ENCODE results near the gene NRBF2.
A peak's percentile ranks its signal among the peaks of the same experiment; 100 is the strongest.
"Not testable (repeated sequence)": the region's sequence is repeated elsewhere in the genome, so short reads cannot be mapped to it uniquely, and the experiment has no call there.

Gene NRBF2

DNA sequence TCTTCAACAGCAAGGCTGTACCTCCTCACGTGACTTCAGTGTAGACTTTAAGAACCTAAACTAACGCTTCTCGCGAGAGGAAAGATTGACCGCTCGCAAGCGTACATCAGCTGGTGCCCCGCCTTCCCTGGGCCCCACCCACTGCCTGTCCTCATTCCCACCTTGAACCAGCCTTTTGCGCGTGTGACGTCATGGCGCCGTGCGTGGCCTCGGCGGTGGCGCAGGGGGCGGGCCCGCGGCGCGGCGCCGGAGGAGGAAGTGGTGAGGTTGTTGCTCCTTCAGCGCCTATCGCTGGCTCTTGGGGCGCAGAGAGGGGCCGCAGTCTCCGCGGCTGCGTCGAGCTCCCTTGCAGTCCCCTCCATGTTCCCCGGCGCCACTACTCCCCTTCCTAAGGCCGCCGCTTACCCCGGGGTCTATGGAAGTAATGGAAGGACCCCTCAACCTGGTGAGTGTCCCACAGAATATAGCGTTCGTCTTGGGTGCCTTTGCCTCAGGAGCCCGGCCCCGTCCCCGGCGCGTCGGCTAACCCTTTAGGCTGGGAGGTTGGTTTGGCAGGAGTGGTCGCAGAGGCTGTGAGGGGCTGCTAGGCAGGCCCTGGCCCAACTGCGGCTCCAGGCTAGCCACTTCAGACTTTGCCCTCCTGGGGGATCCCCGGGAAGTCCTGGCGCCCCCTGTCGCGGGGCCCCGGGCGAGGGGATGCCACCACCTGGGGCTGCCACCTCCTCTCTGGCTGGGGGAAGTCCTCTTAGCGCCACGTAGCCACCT, at the start of gene NRBF2:
NRBF2 (plus strand) TSS at position 273 of the 765 bp plus-strand sequence; CDS start at position 416, 143 bp downstream.
- DNase-seq = peak; percentile 93

DNA sequence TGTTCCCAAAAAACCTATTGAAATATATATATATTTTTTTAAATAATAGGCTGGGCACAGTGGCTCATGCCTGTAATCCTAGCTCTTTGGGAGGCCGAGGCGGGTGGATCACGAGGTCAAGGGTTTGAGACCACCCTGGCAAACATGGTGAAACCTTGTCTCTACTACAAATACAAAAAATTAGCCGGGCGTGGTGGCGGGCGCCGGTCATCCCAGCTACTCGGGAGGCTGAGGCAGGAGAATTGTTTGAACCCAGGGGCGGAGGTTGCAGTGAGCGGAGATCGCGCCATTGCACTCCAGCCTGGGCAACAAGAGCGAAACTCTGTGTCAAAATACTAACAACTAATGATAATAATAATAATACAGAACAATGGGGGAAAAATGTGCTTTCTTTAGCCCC, 49.7 kb upstream of the NRBF2 start:
- DNase-seq = not testable (repeated sequence)

DNA sequence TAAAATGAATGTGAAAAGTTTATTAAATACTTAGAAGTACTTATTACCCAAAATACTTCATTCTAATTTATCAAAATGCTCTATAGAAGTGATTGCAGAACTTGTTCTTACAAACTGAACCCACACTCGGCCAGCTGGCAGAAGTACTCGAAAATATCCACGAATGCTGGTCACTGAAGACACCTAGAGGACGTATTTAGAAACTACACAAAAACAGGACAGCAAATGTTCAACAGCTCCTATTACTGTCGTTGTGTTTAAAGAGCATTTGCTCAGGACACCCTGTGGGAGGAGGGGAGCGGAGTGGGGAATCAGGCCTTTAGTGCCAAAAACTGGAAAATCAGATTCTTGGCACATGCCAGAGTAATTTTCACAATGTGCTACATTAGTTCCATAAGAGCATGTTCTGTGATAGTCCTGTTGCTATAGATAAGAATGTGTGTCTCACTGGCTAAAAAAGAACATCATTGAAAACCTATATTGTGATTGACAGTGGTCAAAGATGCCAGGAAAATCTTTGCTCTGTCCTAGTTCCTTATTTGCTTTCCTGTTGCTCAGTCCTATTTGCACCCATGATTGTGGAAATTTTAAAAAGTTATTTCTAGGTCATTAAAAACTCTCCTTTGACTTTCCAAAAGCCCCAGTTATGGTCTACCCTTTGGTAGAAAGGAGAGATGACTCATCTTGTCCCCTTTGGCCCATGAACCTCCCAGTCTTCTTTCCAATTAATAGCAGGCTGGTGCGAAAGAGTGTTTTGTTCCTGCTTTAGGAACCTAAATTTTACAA, 49.0 kb upstream of the NRBF2 start:
- DNase-seq = peak; percentile 78

DNA sequence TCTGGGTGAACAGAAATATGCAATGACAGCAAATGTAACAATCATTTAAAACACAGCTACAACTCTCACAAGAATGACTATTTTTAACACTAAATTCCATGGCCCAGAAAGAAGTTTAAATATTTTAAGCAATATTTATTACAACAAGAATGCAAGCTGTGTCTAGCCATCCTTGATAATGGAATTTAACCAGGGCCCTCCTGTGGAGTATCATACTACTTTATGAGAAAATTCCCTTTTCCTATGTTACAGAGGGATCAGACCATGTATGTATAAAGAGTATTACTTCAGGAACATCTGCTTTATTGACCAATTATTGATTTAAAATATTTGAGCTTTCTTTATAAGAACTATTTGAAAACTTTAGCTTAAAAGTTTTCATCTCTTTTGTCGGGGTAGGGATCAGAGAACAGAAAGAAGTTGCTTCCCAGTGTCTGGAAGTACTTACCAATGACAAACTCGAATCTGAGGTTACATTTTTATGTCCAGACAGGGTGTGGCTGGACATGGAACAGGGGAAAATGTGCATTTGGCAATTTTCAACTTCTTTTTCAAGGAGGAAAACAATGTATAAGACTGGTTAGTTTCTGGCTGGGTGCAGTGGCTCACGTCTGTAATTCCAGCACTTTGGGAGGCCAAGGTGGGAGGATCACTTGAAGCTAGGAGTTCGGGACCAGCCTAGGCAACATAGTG, 48.3 kb upstream of the NRBF2 start:
- DNase-seq = no peak

GRCh38 chr10:63093227-63093626, 39.9 kb upstream of the NRBF2 start:
- no peak for DNase-seq

DNA sequence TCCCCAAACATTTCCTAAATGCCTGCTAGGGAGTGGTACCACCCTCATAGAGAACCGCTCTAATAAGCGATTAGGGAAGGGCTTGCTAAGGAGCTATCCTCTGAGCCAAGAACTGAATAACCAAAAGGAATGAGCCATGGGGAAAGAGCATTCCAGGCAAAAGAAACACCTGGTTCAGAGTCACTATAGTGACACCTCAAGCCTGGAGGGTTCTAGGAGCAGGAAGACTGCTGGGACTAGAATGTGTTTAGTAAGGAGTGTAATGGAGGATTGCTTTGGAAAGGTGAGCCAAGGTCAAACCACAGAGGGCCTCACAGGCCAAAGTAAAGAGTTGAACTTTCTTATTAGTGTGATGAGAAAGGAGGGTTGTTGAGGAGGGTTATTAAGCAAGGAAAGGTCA, 38.7 kb upstream of the NRBF2 start:
- DNase-seq = no peak

GRCh38 chr10:63094881-63095280, 38.2 kb upstream of the NRBF2 start:
- DNase-seq = no peak

GRCh38 chr10:63099734-63100133, 33.4 kb upstream of the NRBF2 start:
- no peak for DNase-seq

- not testable (repeated sequence) for DNase-seq
Observed at GRCh38 chr10:63101091-63101490, 32.0 kb upstream of the NRBF2 start.

- not testable (repeated sequence) for DNase-seq
Observed at GRCh38 chr10:63102279-63102883, 30.7 kb upstream of the NRBF2 start.

DNA sequence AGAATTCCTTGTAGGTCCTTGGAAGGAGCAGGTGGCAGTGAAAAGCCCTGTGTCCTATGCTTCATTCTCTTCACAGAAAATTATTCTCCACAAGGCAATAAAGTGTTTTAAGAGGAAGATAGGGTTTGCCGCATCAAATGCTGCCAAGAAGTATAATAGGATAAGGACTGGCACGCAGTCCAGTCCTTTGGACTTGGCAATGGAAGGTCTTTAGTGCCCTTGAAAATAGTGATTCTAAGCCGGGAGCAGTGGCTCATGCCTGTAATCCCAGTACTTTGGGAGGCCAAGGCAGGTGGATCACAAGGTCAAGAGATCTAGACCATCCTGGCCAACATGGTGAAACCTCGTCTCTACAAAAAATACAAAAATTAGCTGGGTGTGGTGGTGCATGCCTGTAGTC, 29.9 kb upstream of the NRBF2 start:
- DNase-seq = not testable (repeated sequence)

DNA sequence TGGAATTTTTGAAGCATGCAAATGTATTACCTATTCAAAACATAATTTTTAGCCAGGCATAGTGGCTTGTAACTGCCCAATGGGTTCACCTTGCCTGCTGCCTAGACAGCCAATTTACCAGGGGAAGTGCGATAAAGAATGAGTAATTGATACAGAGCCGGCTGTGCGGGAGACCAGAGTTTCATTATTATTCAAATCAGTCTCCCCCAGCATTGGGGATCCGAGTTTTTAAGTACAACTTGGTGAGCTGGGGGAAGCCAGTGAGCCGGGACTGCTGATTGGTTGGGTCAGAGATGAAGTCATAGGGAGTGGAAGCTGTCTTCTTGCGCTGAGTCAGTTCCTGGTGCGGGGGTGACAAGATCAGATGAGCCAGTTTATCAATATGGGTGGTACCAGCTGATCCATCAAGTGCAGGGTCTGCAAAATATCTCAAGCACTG, 29.1 kb upstream of the NRBF2 start:
- DNase-seq = no peak

GRCh38 chr10:63105225-63106110, 27.7 kb upstream of the NRBF2 start:
- no peak for DNase-seq

GRCh38 chr10:63106111-63106755, 26.9 kb upstream of the NRBF2 start:
- no peak for DNase-seq

GRCh38 chr10:63107943-63108437, 25.1 kb upstream of the NRBF2 start:
- no peak for DNase-seq

- no peak for DNase-seq
Observed at GRCh38 chr10:63110940-63111339, 22.2 kb upstream of the NRBF2 start.

DNA sequence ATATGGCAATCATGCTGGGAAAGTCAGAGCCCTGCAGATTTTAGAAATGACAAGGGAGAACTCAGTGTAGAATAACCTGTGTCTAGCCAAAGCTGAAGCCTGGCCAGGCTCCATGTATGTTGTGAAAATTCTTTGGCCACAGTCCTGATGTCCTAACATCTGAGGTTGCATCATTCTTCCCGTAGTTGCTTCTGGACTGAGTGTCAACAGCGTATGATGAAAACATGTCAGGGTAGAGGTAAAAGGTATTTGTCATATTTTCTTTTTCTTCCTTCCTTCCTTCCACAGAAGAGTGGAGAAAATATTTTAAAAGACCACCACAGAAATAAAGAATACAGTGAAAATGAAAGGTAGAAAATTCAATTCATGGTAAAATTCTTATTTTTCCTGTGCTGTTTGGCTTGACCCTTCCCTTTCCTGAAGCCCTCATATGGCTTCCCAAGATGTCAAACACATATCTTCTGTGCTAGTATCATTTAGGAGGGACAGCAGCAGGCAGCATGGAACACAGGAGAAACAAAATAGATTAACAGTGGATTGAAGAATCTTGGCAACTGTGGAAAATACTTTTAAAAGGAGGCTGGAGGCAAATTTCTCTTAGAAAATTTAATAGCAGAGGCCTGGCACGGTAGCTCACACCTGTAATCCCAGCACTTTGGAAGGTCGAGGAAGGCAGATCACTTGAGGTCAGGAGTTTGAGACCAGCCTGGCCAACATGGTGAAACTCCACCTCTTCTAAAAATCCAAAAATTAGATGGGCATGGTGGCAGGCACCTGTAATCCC, 18.9 kb upstream of the NRBF2 start:
- DNase-seq = no peak

- peak; percentile 83 for DNase-seq
Observed at GRCh38 chr10:63115732-63116383, 17.3 kb upstream of the NRBF2 start.

GRCh38 chr10:63116452-63117072, 16.6 kb upstream of the NRBF2 start:
- DNase-seq = no peak
